Caco-2 (cell line): ENCODE data around the gene KCNH5. TPM values are rescaled to one million over a fixed set of nuclear protein-coding genes. Genes with fewer than 3 reads are reported as not detected.

Source experiments
- BruUV-seq: library from RNA; stranded (reverse); fragments of 400-500 nt; replicated peaks from 2 replicates; lab custom pipeline; 2021; lab: Mats Ljungman, UMichigan
- CTCF ChIA-PET: fragments of 300-600 bp; sonication (Branson Sonifier 250); formaldehyde crosslinking; loops from one replicate; lab custom pipeline; 2022; ENCODE audit warnings: antibody characterized with exemption; lab: Charles Lee
- POLR2A ChIA-PET: fragments of 300-600 bp; sonication (Branson Sonifier 250); formaldehyde crosslinking; loops from one replicate; lab custom pipeline; 2022; ENCODE audit warnings: antibody characterized with exemption; lab: Charles Lee
- DNase-seq, 2 experiments: peaks; one replicate each; pipeline versions ENCODE4 v3.0.0 to v3.0.0-alpha.2; 2020 to 2022
- H3K27me3 ChIP-seq: replicated peaks from 2 replicates; pipeline ENCODE4 v1.6.0; 2011; ENCODE audit warnings: low read length; ENCODE audit not compliant: control insufficient read depth, insufficient read depth
- H3K36me3 ChIP-seq: 2 replicates; pipeline ENCODE4 v1.5.1; 2011; ENCODE audit warnings: low read length; ENCODE audit not compliant: control insufficient read depth, insufficient read depth
- H3K4me1 ChIP-seq: fragments of 250-450 bp; sonication (Bioruptor Pico); 2 replicates; pipeline ENCODE4 v1.5.1; 2020; ENCODE audit warnings: mild to moderate bottlenecking
- H3K4me3 ChIP-seq: 2 replicates; pipeline ENCODE4 v1.5.1; 2011; ENCODE audit warnings: low read depth, mild to moderate bottlenecking, control low read depth, low read length
- H3K9me3 ChIP-seq: fragments of 250-450 bp; sonication (Bioruptor Pico); 2 replicates; pipeline ENCODE4 v1.5.1; 2020; ENCODE audit warnings: mild to moderate bottlenecking, moderate library complexity
- H3K27ac Mint-ChIP-seq: one replicate; pipeline ENCODE4 v1.8.0; 2022; ENCODE audit warnings: mixed read lengths; ENCODE audit not compliant: unreplicated experiment
- H3K27me3 Mint-ChIP-seq: one replicate; pipeline ENCODE4 v1.8.0; 2022; ENCODE audit warnings: mixed read lengths; ENCODE audit not compliant: insufficient read depth, unreplicated experiment
- H3K36me3 Mint-ChIP-seq: one replicate; pipeline ENCODE4 v1.8.0; 2022; ENCODE audit warnings: mild to moderate bottlenecking, mixed read lengths; ENCODE audit not compliant: insufficient read depth, unreplicated experiment
- H3K4me1 Mint-ChIP-seq: one replicate; pipeline ENCODE4 v1.8.0; 2022; ENCODE audit warnings: low read depth, mixed read lengths; ENCODE audit not compliant: unreplicated experiment
- H3K4me3 Mint-ChIP-seq: one replicate; pipeline ENCODE4 v1.8.0; 2022; ENCODE audit warnings: mild to moderate bottlenecking, moderate library complexity, mixed read lengths; ENCODE audit not compliant: unreplicated experiment
- H3K9me3 Mint-ChIP-seq: one replicate; pipeline ENCODE4 v1.8.0; 2022; ENCODE audit warnings: mixed read lengths; ENCODE audit not compliant: unreplicated experiment
- intact Hi-C: fragments of 100-400 bp; cut with micrococcal nuclease; formaldehyde crosslinking; loops from one replicate; pipeline ENCODE4 v1.10.0; 2022; ENCODE audit not compliant: unreplicated experiment
- total RNA-seq: library from RNA; stranded (reverse); gene quantifications from 2 replicates; pipeline ENCODE4 v1.2.3, GENCODE V29; 2022
- TF ChIP-seq, protein P1 (sequence below), 2 experiments: fragments of 200-600 bp in 1 of 2; IDR thresholded peaks; 1 replicate in 1 of 2; 2 replicates in 1 of 2; pipeline versions ENCODE4 v1.5.1 to v1.8.0; 2011 to 2022; ENCODE audit warnings: antibody characterized with exemption in 1 of 2, control low read depth in 1 of 2, inconsistent platforms in 1 of 2, low read depth in 1 of 2, low read length in 1 of 2, mild to moderate bottlenecking in 1 of 2, moderate library complexity in 1 of 2; ENCODE audit not compliant: insufficient read depth in 1 of 2, severe bottlenecking in 1 of 2, unreplicated experiment in 1 of 2

The KCNH5 gene
- total RNA-seq, 1 experiment from 2014 or later = not detected

- Mint-ChIP-seq H3K27me3 (no peaks in the 10 kb centered on the region), H3K27ac (peak overlapping the region; percentile 48), H3K4me3 (no peak overlapping the region), H3K4me1 (peaks cover 26% of the 10 kb centered on the region), H3K36me3 (peaks cover 12% of the 10 kb centered on the region), H3K9me3 (peaks cover 10% of the 10 kb centered on the region)
- ChIA-PET POLR2A (no interaction called here), CTCF (no interaction called here)
- TF ChIP-seq, protein P1, sequence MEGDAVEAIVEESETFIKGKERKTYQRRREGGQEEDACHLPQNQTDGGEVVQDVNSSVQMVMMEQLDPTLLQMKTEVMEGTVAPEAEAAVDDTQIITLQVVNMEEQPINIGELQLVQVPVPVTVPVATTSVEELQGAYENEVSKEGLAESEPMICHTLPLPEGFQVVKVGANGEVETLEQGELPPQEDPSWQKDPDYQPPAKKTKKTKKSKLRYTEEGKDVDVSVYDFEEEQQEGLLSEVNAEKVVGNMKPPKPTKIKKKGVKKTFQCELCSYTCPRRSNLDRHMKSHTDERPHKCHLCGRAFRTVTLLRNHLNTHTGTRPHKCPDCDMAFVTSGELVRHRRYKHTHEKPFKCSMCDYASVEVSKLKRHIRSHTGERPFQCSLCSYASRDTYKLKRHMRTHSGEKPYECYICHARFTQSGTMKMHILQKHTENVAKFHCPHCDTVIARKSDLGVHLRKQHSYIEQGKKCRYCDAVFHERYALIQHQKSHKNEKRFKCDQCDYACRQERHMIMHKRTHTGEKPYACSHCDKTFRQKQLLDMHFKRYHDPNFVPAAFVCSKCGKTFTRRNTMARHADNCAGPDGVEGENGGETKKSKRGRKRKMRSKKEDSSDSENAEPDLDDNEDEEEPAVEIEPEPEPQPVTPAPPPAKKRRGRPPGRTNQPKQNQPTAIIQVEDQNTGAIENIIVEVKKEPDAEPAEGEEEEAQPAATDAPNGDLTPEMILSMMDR (IDR thresholded peaks at IDR 0.05; ENCODE audit: insufficient read depth in 1 of 2, low read depth in 1 of 2, low read length in 1 of 2, severe bottlenecking in 1 of 2, unreplicated experiment in 1 of 2) = no peak
- H3K9me3 ChIP-seq = peaks cover 43% of the 10 kb centered on the region
- H3K4me1 ChIP-seq = peaks cover 19% of the 10 kb centered on the region
- no peaks in the 10 kb centered on the region for H3K27me3 ChIP-seq
- no peak for DNase-seq
- intact Hi-C loops = no loop called here
- no peak overlapping the region for H3K4me3 ChIP-seq
- BruUV-seq = no TSS peak
- H3K36me3 ChIP-seq = no peaks in the 10 kb centered on the region; the same call in 1 of the 2 replicates
These were observed 310.4 kb downstream of the KCNH5 start for GRCh38 chr14:62734831-62735230.

GRCh38 chr14:62722406-62722805 lies 322.9 kb downstream of the KCNH5 start:
- no peak overlapping the region for H3K27ac Mint-ChIP-seq
- ChIA-PET POLR2A (no interaction called here), CTCF (no interaction called here)

GRCh38 chr14:62718629-62719028 lies 326.6 kb downstream of the KCNH5 start:
- TF ChIP-seq, protein P1 (IDR thresholded peaks at IDR 0.05; ENCODE audit: insufficient read depth in 1 of 2, low read depth in 1 of 2, low read length in 1 of 2, severe bottlenecking in 1 of 2, unreplicated experiment in 1 of 2) = no peak
- Histone ChIP-seq H3K4me3 (no peak overlapping the region), H3K9me3 (0 out of 2 replicates have a peak, but pooled peaks cover 3% of the 10 kb centered on the region), H3K27me3 (no peaks in the 10 kb centered on the region), H3K36me3 (no peaks in the 10 kb centered on the region), H3K4me1 (no peaks in the 10 kb centered on the region)
- Mint-ChIP-seq H3K4me3 (no peak overlapping the region), H3K36me3 (no peaks in the 10 kb centered on the region), H3K27ac (no peak overlapping the region), H3K27me3 (no peaks in the 10 kb centered on the region), H3K4me1 (no peaks in the 10 kb centered on the region), H3K9me3 (peaks cover 24% of the 10 kb centered on the region)
- intact Hi-C loops = no loop called here
- ChIA-PET POLR2A (no interaction called here), CTCF (no interaction called here)
- no TSS peak for BruUV-seq
- DNase-seq = no peak

More at GRCh38 chr14:62722406-62722805, 322.9 kb downstream of the KCNH5 start:
- H3K4me3 ChIP-seq = no peak overlapping the region
- H3K4me1 Mint-ChIP-seq = no peaks in the 10 kb centered on the region
- TF ChIP-seq, protein P1 (IDR thresholded peaks at IDR 0.05; ENCODE audit: insufficient read depth in 1 of 2, low read depth in 1 of 2, low read length in 1 of 2, severe bottlenecking in 1 of 2, unreplicated experiment in 1 of 2) = no peak
- H3K9me3 Mint-ChIP-seq = peaks cover 24% of the 10 kb centered on the region
- no peaks in the 10 kb centered on the region for H3K36me3 ChIP-seq
- no peaks in the 10 kb centered on the region for H3K4me1 ChIP-seq
- H3K27me3 ChIP-seq = no peaks in the 10 kb centered on the region
- H3K4me3 Mint-ChIP-seq = no peak overlapping the region
- no TSS peak for BruUV-seq
- no peak for DNase-seq
- no peaks in the 10 kb centered on the region for H3K36me3 Mint-ChIP-seq
- intact Hi-C loops = no loop called here
- no peaks in the 10 kb centered on the region for H3K27me3 Mint-ChIP-seq
- no peaks in the 10 kb centered on the region for H3K9me3 ChIP-seq
